ENCODE data around the gene MS4A2.

MS4A2 gene

GRCh38 chr11:60080535-60080934 is 7.9 kb upstream of the MS4A2 start:
- DNase-seq (ENCODE audit: low read depth), result no peak
- no peak for TF ChIP-seq CTCF (IDR thresholded peaks at IDR 0.05; ENCODE audit: low read depth, low read length, missing control alignments)
- in situ Hi-C loops (cut with HindIII; ENCODE audit: low sequenced_read_pairs), result no loop called here
- H3K4me3 ChIP-seq (ENCODE audit: low read depth, low read length), result no peak overlapping the region

GRCh38 chr11:60084631-60085273 is 3.7 kb upstream of the MS4A2 start:
- in situ Hi-C loops (cut with HindIII; ENCODE audit: low sequenced_read_pairs), result no loop called here
- no peak overlapping the region for H3K4me3 ChIP-seq (ENCODE audit: low read depth, low read length)
- TF ChIP-seq CTCF (IDR thresholded peaks at IDR 0.05; ENCODE audit: low read depth, low read length, missing control alignments), result no peak
- DNase-seq (ENCODE audit: low read depth), result no peak

GRCh38 chr11:60085909-60086308 is 2.6 kb upstream of the MS4A2 start:
- no peak for DNase-seq (ENCODE audit: low read depth)
- H3K4me3 ChIP-seq (ENCODE audit: low read depth, low read length), result no peak overlapping the region
- in situ Hi-C loops (cut with HindIII; ENCODE audit: low sequenced_read_pairs), result no loop called here
- TF ChIP-seq CTCF (IDR thresholded peaks at IDR 0.05; ENCODE audit: low read depth, low read length, missing control alignments), result no peak

GRCh38 chr11:60087239-60087638 is 1.2 kb upstream of the MS4A2 start:
- no peak for DNase-seq (ENCODE audit: low read depth)
- in situ Hi-C loops (cut with HindIII; ENCODE audit: low sequenced_read_pairs), result no loop called here
- no peak overlapping the region for H3K4me3 ChIP-seq (ENCODE audit: low read depth, low read length)
- no peak for TF ChIP-seq CTCF (IDR thresholded peaks at IDR 0.05; ENCODE audit: low read depth, low read length, missing control alignments)

- in situ Hi-C loops (cut with HindIII; ENCODE audit: low sequenced_read_pairs), result no loop called here
- no peak for TF ChIP-seq CTCF (IDR thresholded peaks at IDR 0.05; ENCODE audit: low read depth, low read length, missing control alignments)
- H3K4me3 ChIP-seq (ENCODE audit: low read depth, low read length), result no peak overlapping the region
- no peak for DNase-seq (ENCODE audit: low read depth)
Measured at GRCh38 chr11:60095477-60096120, 7.1 kb downstream of the MS4A2 start.

GRCh38 chr11:60097189-60097588 is 8.7 kb downstream of the MS4A2 start:
- DNase-seq (ENCODE audit: low read depth), result no peak
- no peak for TF ChIP-seq CTCF (IDR thresholded peaks at IDR 0.05; ENCODE audit: low read depth, low read length, missing control alignments)
- in situ Hi-C loops (cut with HindIII; ENCODE audit: low sequenced_read_pairs), result no loop called here
- H3K4me3 ChIP-seq (ENCODE audit: low read depth, low read length), result no peak overlapping the region

Data from astrocyte of the cerebellum (primary cell).